Measurements from ENCODE around the gene TSC2.

DNA sequence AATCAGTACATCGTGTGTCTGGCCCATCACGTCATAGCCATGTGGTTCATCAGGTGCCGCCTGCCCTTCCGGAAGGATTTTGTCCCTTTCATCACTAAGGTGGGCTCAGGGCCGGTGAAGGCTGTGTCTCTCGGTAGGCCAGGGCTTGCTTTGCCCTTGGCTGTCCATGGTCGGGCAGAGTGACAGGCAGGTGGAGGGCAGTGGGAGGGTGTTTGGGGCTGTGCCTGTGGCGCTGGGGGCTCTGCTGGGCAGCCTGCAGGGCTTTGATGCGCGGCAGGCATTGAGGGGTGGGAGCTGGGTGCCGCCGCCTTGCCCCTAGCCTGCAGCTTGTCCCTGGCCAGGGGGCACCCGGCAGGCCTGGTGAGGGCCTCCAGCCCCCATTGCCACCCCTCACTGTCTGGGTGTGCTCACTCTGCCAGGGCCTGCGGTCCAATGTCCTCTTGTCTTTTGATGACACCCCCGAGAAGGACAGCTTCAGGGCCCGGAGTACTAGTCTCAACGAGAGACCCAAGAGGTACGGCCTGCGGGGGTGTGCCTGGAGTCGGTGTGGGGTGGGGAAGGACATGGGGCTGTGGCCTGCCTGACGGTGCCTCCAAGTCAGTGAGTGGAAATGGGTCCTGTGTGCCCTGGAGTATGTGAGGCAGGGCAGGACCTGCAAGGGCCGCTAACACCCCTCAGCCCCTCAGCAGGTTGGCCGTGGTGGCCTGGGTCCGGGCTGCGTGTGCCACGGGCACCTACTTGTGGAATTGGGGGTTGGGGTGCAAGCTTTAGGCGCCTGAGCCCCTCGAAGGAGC, 28.5 kb downstream of the TSC2 start:
- TF ChIP-seq, protein P1, sequence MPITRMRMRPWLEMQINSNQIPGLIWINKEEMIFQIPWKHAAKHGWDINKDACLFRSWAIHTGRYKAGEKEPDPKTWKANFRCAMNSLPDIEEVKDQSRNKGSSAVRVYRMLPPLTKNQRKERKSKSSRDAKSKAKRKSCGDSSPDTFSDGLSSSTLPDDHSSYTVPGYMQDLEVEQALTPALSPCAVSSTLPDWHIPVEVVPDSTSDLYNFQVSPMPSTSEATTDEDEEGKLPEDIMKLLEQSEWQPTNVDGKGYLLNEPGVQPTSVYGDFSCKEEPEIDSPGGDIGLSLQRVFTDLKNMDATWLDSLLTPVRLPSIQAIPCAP (CRISPR knock-in tag; IDR thresholded peaks at IDR 0.05; ENCODE audit: borderline replicate concordance): no peak
- TF ChIP-seq POLR2A (conservative IDR thresholded peaks at IDR 0.05): no peak
- TF ChIP-seq HNRNPL (IDR thresholded peaks at IDR 0.05; ENCODE audit: low read depth, low read length): no peak
- no peak for TF ChIP-seq ZBTB7A (IDR thresholded peaks at IDR 0.05; ENCODE audit: borderline replicate concordance, control insufficient read depth, low read depth, low read length)
- TF ChIP-seq SMARCA4 (IDR thresholded peaks at IDR 0.05): no peak
- no peak for TF ChIP-seq BACH1 (tag; IDR thresholded peaks at IDR 0.05)
- TF ChIP-seq CAMTA2 (CRISPR knock-in tag; conservative IDR thresholded peaks at IDR 0.05): no peak
- TF ChIP-seq, protein P2, sequence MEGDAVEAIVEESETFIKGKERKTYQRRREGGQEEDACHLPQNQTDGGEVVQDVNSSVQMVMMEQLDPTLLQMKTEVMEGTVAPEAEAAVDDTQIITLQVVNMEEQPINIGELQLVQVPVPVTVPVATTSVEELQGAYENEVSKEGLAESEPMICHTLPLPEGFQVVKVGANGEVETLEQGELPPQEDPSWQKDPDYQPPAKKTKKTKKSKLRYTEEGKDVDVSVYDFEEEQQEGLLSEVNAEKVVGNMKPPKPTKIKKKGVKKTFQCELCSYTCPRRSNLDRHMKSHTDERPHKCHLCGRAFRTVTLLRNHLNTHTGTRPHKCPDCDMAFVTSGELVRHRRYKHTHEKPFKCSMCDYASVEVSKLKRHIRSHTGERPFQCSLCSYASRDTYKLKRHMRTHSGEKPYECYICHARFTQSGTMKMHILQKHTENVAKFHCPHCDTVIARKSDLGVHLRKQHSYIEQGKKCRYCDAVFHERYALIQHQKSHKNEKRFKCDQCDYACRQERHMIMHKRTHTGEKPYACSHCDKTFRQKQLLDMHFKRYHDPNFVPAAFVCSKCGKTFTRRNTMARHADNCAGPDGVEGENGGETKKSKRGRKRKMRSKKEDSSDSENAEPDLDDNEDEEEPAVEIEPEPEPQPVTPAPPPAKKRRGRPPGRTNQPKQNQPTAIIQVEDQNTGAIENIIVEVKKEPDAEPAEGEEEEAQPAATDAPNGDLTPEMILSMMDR (IDR thresholded peaks at IDR 0.05 in 2 of 3, conservative IDR thresholded peaks at IDR 0.05 in 1 of 3; ENCODE audit: insufficient read depth in 2 of 3, low read depth in 1 of 3, low read length in 3 of 3): no peak
- TF ChIP-seq, protein P3, sequence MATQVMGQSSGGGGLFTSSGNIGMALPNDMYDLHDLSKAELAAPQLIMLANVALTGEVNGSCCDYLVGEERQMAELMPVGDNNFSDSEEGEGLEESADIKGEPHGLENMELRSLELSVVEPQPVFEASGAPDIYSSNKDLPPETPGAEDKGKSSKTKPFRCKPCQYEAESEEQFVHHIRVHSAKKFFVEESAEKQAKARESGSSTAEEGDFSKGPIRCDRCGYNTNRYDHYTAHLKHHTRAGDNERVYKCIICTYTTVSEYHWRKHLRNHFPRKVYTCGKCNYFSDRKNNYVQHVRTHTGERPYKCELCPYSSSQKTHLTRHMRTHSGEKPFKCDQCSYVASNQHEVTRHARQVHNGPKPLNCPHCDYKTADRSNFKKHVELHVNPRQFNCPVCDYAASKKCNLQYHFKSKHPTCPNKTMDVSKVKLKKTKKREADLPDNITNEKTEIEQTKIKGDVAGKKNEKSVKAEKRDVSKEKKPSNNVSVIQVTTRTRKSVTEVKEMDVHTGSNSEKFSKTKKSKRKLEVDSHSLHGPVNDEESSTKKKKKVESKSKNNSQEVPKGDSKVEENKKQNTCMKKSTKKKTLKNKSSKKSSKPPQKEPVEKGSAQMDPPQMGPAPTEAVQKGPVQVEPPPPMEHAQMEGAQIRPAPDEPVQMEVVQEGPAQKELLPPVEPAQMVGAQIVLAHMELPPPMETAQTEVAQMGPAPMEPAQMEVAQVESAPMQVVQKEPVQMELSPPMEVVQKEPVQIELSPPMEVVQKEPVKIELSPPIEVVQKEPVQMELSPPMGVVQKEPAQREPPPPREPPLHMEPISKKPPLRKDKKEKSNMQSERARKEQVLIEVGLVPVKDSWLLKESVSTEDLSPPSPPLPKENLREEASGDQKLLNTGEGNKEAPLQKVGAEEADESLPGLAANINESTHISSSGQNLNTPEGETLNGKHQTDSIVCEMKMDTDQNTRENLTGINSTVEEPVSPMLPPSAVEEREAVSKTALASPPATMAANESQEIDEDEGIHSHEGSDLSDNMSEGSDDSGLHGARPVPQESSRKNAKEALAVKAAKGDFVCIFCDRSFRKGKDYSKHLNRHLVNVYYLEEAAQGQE (IDR thresholded peaks at IDR 0.05; ENCODE audit: borderline replicate concordance): no peak
- TF ChIP-seq, protein P3 (CRISPR knock-in tag; IDR thresholded peaks at IDR 0.05; ENCODE audit: low read depth): no peak
- TF ChIP-seq BHLHE40 (IDR thresholded peaks at IDR 0.05; ENCODE audit: low read length): no peak
- TF ChIP-seq RBBP5 (IDR thresholded peaks at IDR 0.05; ENCODE audit: borderline replicate concordance, insufficient read depth, low read length, poor library complexity, severe bottlenecking): no peak
- TF ChIP-seq BRF1 (IDR thresholded peaks at IDR 0.05; ENCODE audit: borderline replicate concordance, extremely low read depth, insufficient read length): no peak
- TF ChIP-seq CREB1 (IDR thresholded peaks at IDR 0.05): no peak
- TF ChIP-seq CREB1 (CRISPR knock-in tag; IDR thresholded peaks at IDR 0.05): no peak

All from K562 (cell line).